SK-N-SH treated with all-trans-retinoic acid at 6 μM for 48 hours (cell line): Measurements from ENCODE around the gene EXOSC3.

Source experiments
- TOX ChIP-seq: fragments of 250-450 bp; sonication (Bioruptor Pico); IDR thresholded peaks from 2 replicates; pipeline ENCODE4 v1.8.0; 2021; ENCODE audit warnings: mild to moderate bottlenecking, moderate library complexity, borderline replicate concordance
- ZFP3 ChIP-seq: fragments of 250-450 bp; sonication (Bioruptor Pico); IDR thresholded peaks from 2 replicates; pipeline ENCODE4 v1.5.0; 2020; ENCODE audit warnings: mild to moderate bottlenecking, moderate library complexity

DNA sequence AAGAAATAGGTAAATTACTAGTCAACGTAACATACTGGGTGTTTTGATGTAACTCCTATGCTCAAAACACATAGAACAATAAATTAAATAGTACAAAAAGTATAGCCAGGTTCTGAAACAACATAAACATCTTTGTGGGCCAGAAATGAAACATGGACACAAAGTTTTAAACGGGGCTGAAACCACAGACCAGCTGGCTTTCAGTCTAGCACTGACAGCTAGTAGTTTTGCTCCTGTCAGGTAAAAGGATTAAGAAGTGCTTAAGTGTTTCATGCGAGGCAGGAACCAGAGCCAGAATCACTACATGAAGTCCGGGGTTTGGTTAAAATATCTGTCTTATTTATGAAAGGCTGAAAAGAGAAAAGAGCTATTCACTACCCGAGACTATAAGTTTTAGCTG, 35.3 kb upstream of the EXOSC3 start:
- no peak for TF ChIP-seq ZFP3 (CRISPR knock-in tag)
- no peak for TF ChIP-seq TOX (CRISPR knock-in tag)
